GM23338 (cell line): ENCODE measurements around the gene RBBP8. TPM values are rescaled to one million over a fixed set of nuclear protein-coding genes. Genes with fewer than 3 reads are reported as not detected.

Experiments used
- ATAC-seq: fragments of 200-7000 bp; cut with Tn5 transposase; 3 replicates; pipeline ENCODE4 v1.9.1; 2020
- DNase-seq: peaks from one replicate; pipeline ENCODE4 v3.0.0-alpha.2; 2015; ENCODE audit warnings: low spot score
- H2AFZ ChIP-seq: fragments of 200-600 bp; sonication (generic); 2 replicates; pipeline ENCODE4 v1.8.0; 2016; ENCODE audit warnings: antibody characterized with exemption, mild to moderate bottlenecking, moderate library complexity
- H3F3A ChIP-seq: fragments of 200-600 bp; sonication (generic); replicated peaks from 2 replicates; pipeline ENCODE4 v1.8.0; 2017; ENCODE audit warnings: antibody characterized with exemption, mixed run types, low read depth
- H3K27ac ChIP-seq: fragments of 200-600 bp; sonication (generic); 2 replicates; pipeline ENCODE4 v1.6.1; 2016; ENCODE audit warnings: low read depth
- H3K27me3 ChIP-seq: fragments of 200-600 bp; sonication (generic); 2 replicates; pipeline ENCODE4 v1.8.0; 2016; ENCODE audit warnings: mild to moderate bottlenecking, mixed run types, moderate library complexity; ENCODE audit not compliant: insufficient read depth
- H3K36me3 ChIP-seq: fragments of 200-600 bp; sonication (generic); 2 replicates; pipeline ENCODE4 v1.8.0; 2016; ENCODE audit warnings: mild to moderate bottlenecking; ENCODE audit not compliant: insufficient read depth
- H3K4me1 ChIP-seq: fragments of 200-600 bp; sonication (generic); 2 replicates; pipeline ENCODE4 v1.8.0; 2016; ENCODE audit warnings: mild to moderate bottlenecking, moderate library complexity; ENCODE audit not compliant: insufficient read depth
- H3K4me2 ChIP-seq: fragments of 200-600 bp; sonication (generic); 2 replicates; pipeline ENCODE4 v1.7.1; 2017; ENCODE audit warnings: mixed run types
- H3K4me3 ChIP-seq: fragments of 200-600 bp; sonication (generic); 2 replicates; pipeline ENCODE4 v1.6.1; 2016; ENCODE audit warnings: mixed run types
- H3K79me2 ChIP-seq: fragments of 200-600 bp; sonication (generic); replicated peaks from 2 replicates; pipeline ENCODE4 v1.8.0; 2017; ENCODE audit warnings: mild to moderate bottlenecking; ENCODE audit not compliant: insufficient read depth
- H3K9me2 ChIP-seq: fragments of 200-600 bp; sonication (generic); 2 replicates; pipeline ENCODE4 v1.8.0; 2017; ENCODE audit not compliant: insufficient read depth
- H4K20me1 ChIP-seq: fragments of 200-600 bp; sonication (generic); replicated peaks from 2 replicates; pipeline ENCODE4 v1.8.0; 2017; ENCODE audit warnings: mild to moderate bottlenecking; ENCODE audit not compliant: insufficient read depth
- H3K27ac Mint-ChIP-seq: 2 replicates; pipeline ENCODE4 v1.8.0; 2020; ENCODE audit warnings: inconsistent platforms, mild to moderate bottlenecking, moderate library complexity, mixed read lengths
- H3K27me3 Mint-ChIP-seq: 3 replicates; pipeline ENCODE4 v1.8.0; 2022; ENCODE audit warnings: low read depth, mild to moderate bottlenecking, moderate library complexity, mixed read lengths, inconsistent platforms; ENCODE audit not compliant: insufficient read depth, poor library complexity
- H3K36me3 Mint-ChIP-seq: 3 replicates; pipeline ENCODE4 v1.8.0; 2021; ENCODE audit warnings: low read depth, mild to moderate bottlenecking, inconsistent platforms, moderate library complexity, mixed read lengths
- H3K4me1 Mint-ChIP-seq: 3 replicates; pipeline ENCODE4 v1.8.0; 2020; ENCODE audit warnings: mild to moderate bottlenecking, inconsistent platforms, mixed read lengths
- H3K4me3 Mint-ChIP-seq: 3 replicates; pipeline ENCODE4 v1.8.0; 2021; ENCODE audit warnings: moderate library complexity, mild to moderate bottlenecking, inconsistent platforms, mixed read lengths
- H3K9me3 Mint-ChIP-seq: 3 replicates; pipeline ENCODE4 v1.8.0; 2020; ENCODE audit warnings: moderate library complexity, mild to moderate bottlenecking, inconsistent platforms, mixed read lengths
- STAT1 ChIP-seq: IDR thresholded peaks from one replicate; pipeline ENCODE4 v1.6.1; 2016; ENCODE audit warnings: antibody characterized with exemption; ENCODE audit not compliant: unreplicated experiment
- ZNF114 ChIP-seq: fragments of 250-450 bp; sonication (Bioruptor Pico); IDR thresholded peaks from 2 replicates; pipeline ENCODE4 v1.5.0; 2020; ENCODE audit warnings: mild to moderate bottlenecking, moderate library complexity
- microRNA counts: library from miRNA; unstranded; fragments of <30 nt; microRNA quantifications from one replicate; lab custom pipeline; 2017
- polyA plus RNA-seq: library from polyadenylated mRNA; unstranded; fragments of >200 nt; fragmentation: Nextera tagmentation; extraction: Ambion mirVana; gene quantifications from 2 replicates; pipeline ENCODE4 v1.2.1, GENCODE V29; 2016
- small RNA-seq: library from RNA; depleted of rRNA; stranded (forward); fragments of <200 nt; gene quantifications from one replicate; pipeline ENCODE3, GENCODE V24; 2014; ENCODE audit warnings: low replicate concordance
- total RNA-seq: library from RNA; depleted of rRNA; stranded (reverse); fragments of >200 nt; shearing (Covaris generic); gene quantifications from 2 replicates; pipeline ENCODE4 v1.2.3, GENCODE V29; 2014; rRNA removed

RBBP8 gene
- total and polyA plus RNA-seq, 2 experiments from 2014 or later: 53.3 to 55.6 TPM

GRCh38 chr18:23073996-23074606 is 141.0 kb downstream of the RBBP8 start:
- Mint-ChIP-seq H3K9me3 (no peaks in the 10 kb centered on the region), H3K36me3 (no peaks in the 10 kb centered on the region), H3K4me3 (no peak overlapping the region), H3K27ac (no peak overlapping the region), H3K27me3 (peaks cover 20% of the 10 kb centered on the region), H3K4me1 (peaks cover 9% of the 10 kb centered on the region)
- TF ChIP-seq STAT1 (no peak), ZNF114 (CRISPR knock-in tag) (no peak)
- H3K79me2 ChIP-seq: no peaks in the 10 kb centered on the region
- H3K4me2 ChIP-seq: no peak overlapping the region
- H3K27me3 ChIP-seq: no peaks in the 10 kb centered on the region
- no peaks in the 10 kb centered on the region for H3K4me1 ChIP-seq
- no peaks in the 10 kb centered on the region for H3K9me2 ChIP-seq
- H3K27ac ChIP-seq: no peak overlapping the region
- no peaks in the 10 kb centered on the region for H4K20me1 ChIP-seq
- H2AFZ ChIP-seq: no peak overlapping the region; the same call in 1 of the 2 replicates
- H3K4me3 ChIP-seq: no peak overlapping the region
- H3K36me3 ChIP-seq: no peaks in the 10 kb centered on the region
- ATAC-seq (no peak), DNase-seq (no peak)
- H3F3A ChIP-seq: no peaks in the 10 kb centered on the region

MicroRNAs within 50 kb of the gene (microRNA counts, 767-probe panel; counts per million panel counts)
- microRNA hsa-miR-4741 (lab: Ali Mortazavi, UCI): not detected

Small RNA genes within 50 kb of the gene (small RNA-seq; reads per million reads assigned to genes)
- gene RF00019 (not detected), gene RN7SL745P (not detected)

Other genes starting within 250 kb of the RBBP8 start
- gene CABLES1, start 202.2 kb downstream of the RBBP8 start, total RNA-seq: 8.8 and 12.4 TPM in 2 replicates
- 2.6 and 3.4 TPM in 2 replicates for gene CABLES1, start 202.2 kb downstream of the RBBP8 start, polyA plus RNA-seq